HG02884 (cell line): Measurements from ENCODE around the gene ST6GALNAC6.
A peak's percentile ranks its signal among the peaks of the same experiment; 100 is the strongest.

Source experiments
- ATAC-seq: cut with Tn5 transposase; IDR thresholded peaks from one replicate; pipeline ENCODE4 v1.9.1; 2021; ENCODE audit warnings: mild to moderate bottlenecking, moderate library complexity; ENCODE audit not compliant: unreplicated experiment

Gene ST6GALNAC6

GRCh38 chr9:127899128-127899943 lies at the start of gene ST6GALNAC6:
ST6GALNAC6 (minus strand) TSS chr9:127899603; CDS start chr9:127897981, 1,622 bp downstream.
- ATAC-seq, result peak; percentile 57

- ATAC-seq, result no peak
These were observed 48.7 kb upstream of the ST6GALNAC6 start for GRCh38 chr9:127947841-127948710.

GRCh38 chr9:127946728-127947127 lies 47.3 kb upstream of the ST6GALNAC6 start:
- ATAC-seq, result no peak

GRCh38 chr9:127945942-127946341 lies 46.5 kb upstream of the ST6GALNAC6 start:
- no peak for ATAC-seq

- ATAC-seq, result no peak
These were observed 45.9 kb upstream of the ST6GALNAC6 start for GRCh38 chr9:127945338-127945737.

GRCh38 chr9:127944586-127945218 lies 45.3 kb upstream of the ST6GALNAC6 start:
- no peak for ATAC-seq

GRCh38 chr9:127943731-127944144 lies 44.3 kb upstream of the ST6GALNAC6 start:
- ATAC-seq, result no peak

- ATAC-seq, result no peak
These were observed 43.7 kb upstream of the ST6GALNAC6 start for GRCh38 chr9:127943011-127943662.

GRCh38 chr9:127942216-127943010 lies 43.0 kb upstream of the ST6GALNAC6 start:
- no peak for ATAC-seq

GRCh38 chr9:127941961-127942215 lies 42.5 kb upstream of the ST6GALNAC6 start:
- ATAC-seq, result no peak

- no peak for ATAC-seq
These were observed 41.9 kb upstream of the ST6GALNAC6 start for GRCh38 chr9:127941062-127941960.

GRCh38 chr9:127940593-127940992 lies 41.2 kb upstream of the ST6GALNAC6 start:
- ATAC-seq, result no peak

- no peak for ATAC-seq
These were observed 38.9 kb upstream of the ST6GALNAC6 start for GRCh38 chr9:127938298-127938690.

- peak; percentile 79 for ATAC-seq
These were observed 38.2 kb upstream of the ST6GALNAC6 start, which contains the start of gene DPM2 for GRCh38 chr9:127937388-127938297. DPM2 (minus strand) TSS chr9:127937854; CDS start chr9:127937820, 34 bp downstream.

- no peak for ATAC-seq
These were observed 37.6 kb upstream of the ST6GALNAC6 start for GRCh38 chr9:127937056-127937387.

- ATAC-seq, result no peak
These were observed 37.0 kb upstream of the ST6GALNAC6 start for GRCh38 chr9:127936347-127936852.

GRCh38 chr9:127935765-127936221 lies 36.4 kb upstream of the ST6GALNAC6 start:
- no peak for ATAC-seq

- ATAC-seq, result no peak
These were observed 35.6 kb upstream of the ST6GALNAC6 start for GRCh38 chr9:127934986-127935385.
